ENCODE measurements around the gene NTM. TPM values are rescaled to one million over a fixed set of nuclear protein-coding genes. Genes with fewer than 3 reads are reported as not detected.
A peak's percentile ranks its signal among the peaks of the same experiment; 100 is the strongest.

NTM gene
- 1.00 and 1.0 TPM in 2 replicates for total RNA-seq
- 0.64 and 1.1 TPM in 2 replicates for polyA plus RNA-seq
- 0.89 and 0.90 TPM in 2 replicates for polyA plus RNA-seq (2011; cell fraction: cytosol; rRNA removed)
- 1.9 TPM in 2 replicates for polyA plus RNA-seq (2011; cell fraction: nucleus; rRNA removed)
- polyA plus RNA-seq (2012), result 2.0 and 3.2 TPM in 2 replicates
- 2.9 and 4.3 TPM in 2 replicates for polyA minus RNA-seq
- polyA minus RNA-seq (2011; cell fraction: cytosol; rRNA and poly(A)+ RNA removed), result not detected
- polyA minus RNA-seq (2011; cell fraction: nucleus; rRNA and poly(A)+ RNA removed), result 5.4 and 7.9 TPM in 2 replicates
- percentile 21 among the genes with signal in this experiment for Bru-seq, nascent RNA
- percentile 15 among the genes with signal in this experiment for BruChase-seq, experiment 1, labeled RNA remaining after a 6-hour chase
- BruChase-seq, experiment 2, labeled RNA remaining after a 2-hour chase, result percentile 24 among the genes with signal in this experiment
- long read RNA-seq, partial matches to known transcripts, result 0 of 2 reads
- long read RNA-seq, other reads (novel, unspliced or antisense), result 2 of 2 reads

- no peaks in the 10 kb centered on the region for H3K36me3 ChIP-seq (ENCODE audit: control insufficient read depth in 2 of 2, extremely low read depth in 1 of 2, insufficient read depth in 2 of 2, low read length in 2 of 2)
- H3K4me1 ChIP-seq (ENCODE audit: control insufficient read depth, extremely low read depth, insufficient read depth, low read length), result no peaks in the 10 kb centered on the region
- H3K9me1 ChIP-seq (replicated peaks; ENCODE audit: control insufficient read depth, extremely low read depth, insufficient read depth, low read length), result no peaks in the 10 kb centered on the region
- H3K27ac ChIP-seq (ENCODE audit: insufficient read depth, low read depth, low read length), result no peak within 1 kb of the TSS
- H3K4me2 ChIP-seq (ENCODE audit: insufficient read depth, low read length), result no peak within 1 kb of the TSS
- no peaks in the 10 kb centered on the region for H3K79me2 ChIP-seq (ENCODE audit: control insufficient read depth, insufficient read depth, low read length)
- DNase-seq (ENCODE audit: low read depth, low spot score), result no peak
- TF ChIP-seq JUN (IDR thresholded peaks at IDR 0.05; ENCODE audit: borderline replicate concordance, insufficient read depth, insufficient read length, low read depth), result no peak
- TF ChIP-seq POLR2AphosphoS5 (IDR thresholded peaks at IDR 0.05; ENCODE audit: insufficient read depth, low read depth, low read length), result no peak
- TF ChIP-seq EZH2 (IDR thresholded peaks at IDR 0.05; ENCODE audit: borderline replicate concordance, low read depth, low read length, severe bottlenecking), result no peak
- no peak for TF ChIP-seq MAX (IDR thresholded peaks at IDR 0.05; ENCODE audit: insufficient read depth, insufficient read length)
- TF ChIP-seq GATA2 (IDR thresholded peaks at IDR 0.05; ENCODE audit: insufficient read depth, insufficient read length, low read depth, low read length), result no peak
- TF ChIP-seq FOS (IDR thresholded peaks at IDR 0.05; ENCODE audit: borderline replicate concordance, insufficient read depth, low read length), result no peak
- TF ChIP-seq MYC (IDR thresholded peaks at IDR 0.05; ENCODE audit: low read depth, low read length), result no peak
- TF ChIP-seq CTCF (IDR thresholded peaks at IDR 0.05; ENCODE audit: extremely low read depth in 1 of 2, insufficient read depth in 1 of 2, low read depth in 1 of 2, low read length in 2 of 2), result no peak
- TF ChIP-seq POLR2A (IDR thresholded peaks at IDR 0.05; ENCODE audit: low read depth, low read length), result no peak
- no TSS peak for BruUV-seq (replicated peaks)
- CTCF ChIA-PET, result no interaction called here
- H3K9ac ChIP-seq (replicated peaks; ENCODE audit: extremely low read depth, insufficient read depth, low read length), result no peak within 1 kb of the TSS
- H4K20me1 ChIP-seq (replicated peaks; ENCODE audit: control insufficient read depth, extremely low read depth, insufficient read depth, low read length), result no peaks in the 10 kb centered on the region
- no peaks in the 10 kb centered on the region for H3K27me3 ChIP-seq (ENCODE audit: control insufficient read depth in 2 of 2, insufficient read depth in 2 of 2, low read length in 2 of 2)
- no peak for FAIRE-seq
- intact Hi-C loops (cut with micrococcal nuclease) (no loop called here), dilution Hi-C loops (cut with MboI; ENCODE audit: extremely low pct_ligation_motif_present, low sequenced_read_pairs) (no loop called here)
- no peak within 1 kb of the TSS for H3K4me3 ChIP-seq (replicated peaks in 1 of 3; ENCODE audit: insufficient read depth in 1 of 3, low read depth in 1 of 3, low read length in 3 of 3)
- POLR2A ChIA-PET, result no interaction called here
- H3K9me3 ChIP-seq (replicated peaks; ENCODE audit: control insufficient read depth, insufficient read depth, low read length), result no peaks in the 10 kb centered on the region
- no peak within 1 kb of the TSS for H2AFZ ChIP-seq (ENCODE audit: low read depth, low read length)
Measured at GRCh38 chr11:131370090-131370751, at the start of gene NTM. TSS of gene NTM (plus strand) at chr11:131370615.

All from endothelial cell of umbilical vein (primary cell).